SK-N-SH (cell line): ENCODE results near the gene DLG3.

Experiments
- EP300 ChIP-seq, 2 experiments: IDR thresholded peaks; 2 replicates each; pipeline versions ENCODE4 v1.4.0 to v1.6.1; 2012; ENCODE audit warnings: borderline replicate concordance in 1 of 2, low read depth in 1 of 2, low read length in 1 of 2
- EZH2phosphoT487 ChIP-seq: fragments of 200-600 bp; sonication (generic); IDR thresholded peaks from 2 replicates; pipeline ENCODE4 v1.6.1; 2017; ENCODE audit warnings: low read depth, mixed run types, mild to moderate bottlenecking, antibody characterized with exemption, moderate library complexity, borderline replicate concordance
- MXI1 ChIP-seq: IDR thresholded peaks from 2 replicates; pipeline ENCODE4 v1.6.1; 2012; ENCODE audit warnings: mild to moderate bottlenecking, low read depth, low read length, improper control_type of control experiment

DNA sequence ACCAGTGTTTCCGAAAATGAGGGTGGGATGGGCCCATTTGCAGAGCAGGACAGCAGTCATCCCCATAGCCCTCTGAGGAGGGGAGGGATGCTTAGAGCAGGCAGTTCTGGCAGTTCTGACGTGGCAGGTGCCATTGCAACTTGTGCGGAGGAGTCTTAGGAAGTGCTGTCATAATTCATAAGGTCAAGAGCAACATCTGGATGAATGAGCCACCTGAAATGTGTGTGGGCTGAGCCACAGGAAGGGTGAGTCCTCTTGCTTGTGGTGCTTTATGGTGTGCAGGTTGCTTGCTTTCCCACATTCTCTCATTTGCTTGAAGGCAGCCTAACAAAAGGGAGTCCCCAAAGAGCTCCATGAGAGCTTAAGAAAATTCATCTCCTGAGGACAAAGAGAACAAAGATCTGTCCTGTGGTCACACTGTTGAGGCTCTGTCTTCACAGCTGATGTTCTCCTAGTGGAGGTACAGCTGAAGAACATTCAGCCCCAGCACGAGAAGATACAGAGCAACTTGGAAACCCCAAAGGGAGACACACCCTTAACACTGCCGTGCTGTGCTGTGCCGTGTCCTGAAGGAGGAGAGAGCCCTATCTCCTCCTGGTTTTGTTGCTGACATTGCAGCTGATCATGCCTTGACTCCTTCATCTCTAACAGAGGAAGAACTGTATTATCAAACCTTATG lies 60.3 kb downstream of the DLG3 start:
- TF ChIP-seq EP300 (IDR thresholded peaks at IDR 0.05; ENCODE audit: borderline replicate concordance in 1 of 2, low read depth in 1 of 2, low read length in 1 of 2) (no peak), EZH2phosphoT487 (no peak), MXI1 (no peak)
